OCI-LY1 (cell line): ENCODE data around the gene CHN1.

Source experiments
- CTCF ChIP-seq: fragments of 200-600 bp; sonication (generic), shearing (Covaris generic); IDR thresholded peaks from 2 replicates; pipeline ENCODE4 v1.5.1; 2017; ENCODE audit warnings: mild to moderate bottlenecking, antibody characterized with exemption, low read length, moderate library complexity, mixed read lengths
- EZH2 ChIP-seq: fragments of 200-600 bp; sonication (generic), shearing (Covaris generic); IDR thresholded peaks from 2 replicates; pipeline ENCODE4 v1.8.0; 2017; ENCODE audit warnings: borderline replicate concordance, mixed run types, mild to moderate bottlenecking, antibody characterized with exemption, low read length, moderate library complexity, mixed read lengths

GRCh38 chr2:174765576-174765975, 239.6 kb downstream of the CHN1 start:
- TF ChIP-seq CTCF = no peak
- no peak for TF ChIP-seq EZH2
